DMS153 treated with DMSO at 0.1 percent for 48 hours (cell line): ENCODE data around the gene UVRAG.
"Not testable (repeated sequence)": the region's sequence is repeated elsewhere in the genome, so short reads cannot be mapped to it uniquely, and the experiment has no call there.

Experiments used
- DNase-seq: peaks from one replicate; lab custom pipeline; 2025; ENCODE audit not compliant: unreplicated experiment; lab: John Stamatoyannopoulos, UW

Gene UVRAG

DNA sequence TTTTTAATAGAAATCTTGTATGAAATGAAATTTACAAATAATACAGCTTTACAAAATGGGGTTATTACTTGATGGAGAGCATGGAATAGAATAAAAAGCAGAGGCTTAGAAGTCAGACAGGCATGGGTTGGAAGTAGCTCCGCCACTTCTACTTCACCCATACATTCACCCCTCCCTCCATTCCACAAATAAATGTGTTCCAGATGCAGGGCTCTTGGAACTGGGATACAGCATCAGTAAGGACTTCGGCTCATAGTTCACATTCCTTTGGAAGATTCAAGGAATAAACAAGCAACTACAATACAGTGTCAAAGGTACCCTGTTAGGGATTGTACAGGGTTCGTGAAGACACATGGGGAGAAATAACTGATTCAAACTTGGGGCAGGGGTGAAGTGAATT, 234.5 kb downstream of the UVRAG start:
- no peak for DNase-seq

DNA sequence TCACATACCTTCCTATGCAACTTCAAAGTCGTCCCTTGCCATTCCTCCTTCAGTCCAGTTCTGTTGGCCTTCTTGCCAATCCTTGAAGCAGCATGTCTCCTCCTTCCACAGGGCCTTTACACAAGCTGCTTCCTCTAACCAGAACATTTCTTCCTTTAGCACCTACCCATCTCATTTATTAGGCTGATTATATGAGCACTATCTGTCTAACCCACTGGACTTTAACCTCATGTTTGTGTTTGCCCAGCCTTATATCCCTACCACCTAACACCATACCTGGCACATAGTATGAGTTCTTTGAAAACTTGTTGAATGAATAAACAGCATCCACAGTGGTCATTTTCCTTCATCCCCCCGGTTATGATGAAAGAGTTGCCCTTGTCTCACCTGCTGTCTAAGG, 236.9 kb downstream of the UVRAG start:
- no peak for DNase-seq

GRCh38 chr11:76054330-76054729, 239.3 kb downstream of the UVRAG start:
- DNase-seq: no peak

DNA sequence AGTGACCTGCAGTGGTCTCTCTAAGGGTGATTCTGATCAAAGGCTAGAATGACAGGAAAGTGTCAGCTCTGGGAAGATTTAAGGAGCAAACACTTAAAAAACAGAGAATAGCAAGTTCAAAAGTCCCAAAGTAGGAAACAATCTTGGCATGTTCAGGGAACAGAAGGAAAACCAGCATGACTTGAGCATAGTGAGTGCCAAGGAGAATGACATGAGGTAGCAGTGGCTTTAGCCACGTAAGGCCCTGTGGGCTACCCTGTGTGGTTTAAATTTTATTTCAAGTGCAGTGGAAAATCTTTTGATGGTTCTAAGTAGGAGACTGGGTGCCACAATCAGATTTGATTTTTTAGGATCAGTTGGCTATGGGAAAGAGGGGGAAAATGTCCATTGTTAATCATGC, 241.9 kb downstream of the UVRAG start:
- no peak for DNase-seq

DNA sequence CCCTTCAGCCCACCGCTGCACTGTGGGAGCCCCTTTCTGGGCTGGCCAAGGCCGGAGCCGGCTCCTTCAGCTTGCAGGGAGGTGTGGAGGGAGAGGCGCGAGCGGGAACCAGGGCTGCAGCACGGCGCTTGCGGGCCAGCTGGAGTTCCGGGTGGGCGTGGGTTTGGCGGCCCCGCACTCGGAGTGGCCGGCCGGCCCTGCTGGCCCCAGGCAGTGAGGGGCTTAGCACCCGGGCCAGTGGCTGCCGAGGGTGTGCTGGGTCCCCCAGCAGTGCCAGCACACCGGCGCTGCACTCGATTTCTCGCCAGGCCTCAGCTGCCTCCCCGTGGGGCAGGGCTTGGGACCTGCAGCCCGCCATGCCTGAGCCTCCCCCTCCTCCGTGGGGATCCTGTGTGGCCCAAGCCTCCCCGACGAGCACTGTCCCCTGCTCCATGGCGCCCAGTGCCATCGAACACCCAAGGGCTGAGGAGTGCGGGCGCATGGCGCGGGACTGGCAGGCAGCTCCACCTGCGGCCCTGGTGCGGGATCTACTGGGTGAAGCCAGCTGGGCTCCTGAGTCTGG, 245.5 kb downstream of the UVRAG start:
- not testable (repeated sequence) for DNase-seq

- DNase-seq: no peak
Measured at GRCh38 chr11:76062733-76063132, 247.7 kb downstream of the UVRAG start.

- DNase-seq: no peak
Measured at GRCh38 chr11:76064192-76064591, 249.2 kb downstream of the UVRAG start.

DNA sequence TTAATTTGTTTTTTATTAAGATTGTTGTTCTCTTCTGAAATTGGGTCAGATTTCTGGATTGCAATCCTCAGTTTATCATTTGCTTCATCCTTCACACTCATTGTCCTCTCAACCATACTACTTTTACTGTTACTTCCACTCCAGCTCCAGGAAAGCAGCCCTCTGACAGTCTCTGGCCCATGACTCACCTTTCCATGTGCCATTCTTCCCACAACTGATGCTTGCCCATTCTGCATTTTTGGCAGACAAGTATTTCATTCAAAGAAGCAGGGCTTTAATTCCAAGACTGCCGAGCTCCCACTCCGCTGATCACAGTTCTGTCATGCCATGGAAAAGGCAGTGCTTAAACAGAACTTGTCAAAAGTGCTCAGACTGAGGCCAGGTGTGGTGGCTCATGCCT, 252.1 kb downstream of the UVRAG start:
- DNase-seq: no peak

DNA sequence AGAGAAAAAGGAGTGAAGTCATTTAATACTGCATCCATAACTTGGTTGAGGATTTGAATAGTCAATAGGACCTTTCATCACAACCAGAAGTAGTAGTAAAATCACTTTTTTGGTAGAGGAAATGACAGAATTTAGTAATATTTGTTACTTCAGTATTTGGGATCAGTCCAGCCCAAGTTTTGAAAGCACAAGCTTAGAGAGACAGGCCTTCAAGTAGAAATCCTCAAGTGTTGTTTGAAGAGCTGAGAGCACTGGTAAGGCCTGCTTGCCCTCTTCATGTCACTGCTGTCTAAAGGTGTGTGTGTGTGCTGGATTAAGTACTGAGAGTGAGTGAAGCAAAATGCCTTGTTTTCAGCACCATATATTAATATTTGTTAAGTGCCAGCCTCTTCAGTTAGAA, 254.0 kb downstream of the UVRAG start:
- DNase-seq: no peak

- no peak for DNase-seq
Measured at GRCh38 chr11:76071090-76071489, 256.1 kb downstream of the UVRAG start.

DNA sequence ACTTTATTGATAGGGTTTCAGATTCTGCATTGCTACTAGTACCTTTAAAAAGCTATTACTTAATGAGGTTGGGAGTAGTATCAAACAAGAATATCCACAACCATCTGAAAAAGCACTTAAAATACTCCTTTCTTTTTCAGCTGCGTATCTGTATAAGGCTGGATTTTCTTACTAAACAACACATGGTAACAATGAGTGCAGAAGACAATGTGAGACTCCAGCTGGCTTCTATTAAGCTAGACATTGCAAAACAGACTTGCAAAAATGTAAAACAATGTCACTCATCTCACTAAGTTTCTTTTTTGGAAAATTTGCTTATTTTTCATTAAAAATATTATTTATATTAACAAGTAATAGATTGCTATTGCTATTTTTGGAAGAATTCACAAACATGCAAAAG, 258.7 kb downstream of the UVRAG start:
- DNase-seq: no peak

DNA sequence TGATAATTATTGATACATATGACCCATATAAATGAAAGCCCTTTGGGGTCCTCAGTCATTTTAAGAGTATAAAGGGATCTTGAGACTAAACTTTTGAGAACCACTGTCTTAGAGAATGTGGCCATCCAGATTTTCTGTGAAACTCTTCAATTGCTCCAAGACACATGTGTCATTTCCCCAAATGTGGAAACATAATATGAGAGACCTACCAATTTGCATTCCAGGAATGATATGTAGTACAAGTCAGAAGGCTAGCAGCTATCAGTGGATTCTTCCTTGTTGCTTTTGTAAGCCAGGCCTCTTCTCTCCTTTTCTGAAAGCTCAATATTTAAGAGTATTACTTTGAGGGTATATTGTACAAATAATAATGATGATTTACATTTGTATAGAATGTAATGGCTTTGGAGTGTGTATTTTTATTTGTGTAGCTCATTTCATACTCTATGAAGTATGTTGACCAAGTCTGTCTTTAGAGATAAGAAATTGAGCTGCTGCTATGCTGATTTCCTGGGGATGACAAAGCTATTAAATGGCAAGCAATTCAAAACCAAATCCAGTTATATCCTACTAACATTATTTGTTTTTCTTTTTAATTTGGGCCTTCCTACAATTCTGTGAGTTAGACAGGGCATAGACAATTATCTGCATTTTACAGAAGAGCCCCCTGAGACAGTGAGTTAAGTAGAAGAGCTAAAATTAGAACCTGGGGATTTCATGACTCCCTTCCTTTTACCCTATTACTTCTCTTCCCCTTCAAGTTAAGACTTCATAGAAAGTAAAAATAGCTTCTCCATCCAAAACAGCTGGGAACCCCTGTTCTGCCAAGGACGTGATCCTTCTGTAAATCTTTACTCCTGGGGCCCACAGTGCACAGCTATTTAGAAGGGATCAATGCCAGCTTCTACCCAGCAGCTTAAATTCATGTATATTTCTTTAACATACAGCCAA, 259.4 kb downstream of the UVRAG start:
- peak; percentile 19 for DNase-seq

DNA sequence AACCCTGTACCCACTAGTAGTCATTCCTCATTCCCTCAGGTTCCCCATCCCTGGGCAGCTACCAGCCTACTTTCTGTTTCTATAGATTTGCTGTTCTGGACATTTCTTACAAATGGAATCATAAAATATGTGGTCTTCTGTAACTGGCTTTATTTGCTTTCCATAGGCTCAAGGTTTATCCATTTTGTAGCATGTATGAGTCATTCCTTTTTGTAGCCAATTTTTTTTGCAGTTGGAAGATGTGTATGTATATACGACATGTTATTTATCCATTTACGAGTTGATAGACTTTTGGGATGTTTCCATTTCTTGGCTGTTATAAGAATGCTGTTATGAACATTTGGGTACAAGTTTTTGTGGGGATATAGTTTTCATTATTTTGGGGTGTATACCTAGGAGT, 260.7 kb downstream of the UVRAG start:
- DNase-seq: no peak

DNA sequence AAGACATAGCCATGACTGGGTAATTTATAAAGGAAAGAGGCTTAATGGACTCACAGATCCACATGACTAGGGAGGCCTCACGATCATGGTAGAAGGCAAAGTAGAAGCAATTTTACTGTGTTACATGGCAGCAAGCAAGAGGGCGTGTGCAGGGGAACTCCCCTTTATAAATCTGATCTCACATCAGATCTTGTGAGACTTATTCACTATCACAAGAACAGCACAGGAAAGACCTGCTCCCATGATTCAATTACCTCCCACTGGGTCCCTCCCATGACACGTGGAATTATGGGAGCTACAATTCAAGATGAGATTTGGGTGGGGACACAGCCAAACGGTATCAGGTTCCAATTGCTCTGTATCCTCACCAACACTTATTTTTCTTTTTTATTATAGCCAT, 261.2 kb downstream of the UVRAG start:
- DNase-seq: not testable (repeated sequence)

DNA sequence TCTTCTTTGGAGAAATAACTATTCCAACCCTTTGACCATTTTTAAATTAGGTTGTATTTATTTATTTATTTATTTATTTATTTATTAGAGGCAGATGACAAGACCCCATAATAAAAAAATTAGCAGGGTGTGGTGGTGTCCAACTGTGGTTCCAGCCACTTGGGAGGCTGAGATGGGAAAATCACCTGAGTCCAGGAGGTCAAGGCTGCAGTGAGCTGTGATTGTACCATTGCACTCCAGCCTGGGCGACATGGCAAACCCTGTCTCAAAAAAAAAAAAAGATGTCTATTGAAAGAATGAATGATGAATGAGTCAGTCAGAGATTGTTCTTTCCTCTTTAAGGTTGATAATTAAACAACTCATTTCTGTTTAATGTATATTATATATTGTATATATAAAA, 261.7 kb downstream of the UVRAG start:
- DNase-seq: no peak

GRCh38 chr11:76077575-76078150, 262.7 kb downstream of the UVRAG start:
- DNase-seq: no peak

- DNase-seq: not testable (repeated sequence)
Measured at GRCh38 chr11:76081084-76081483, 266.1 kb downstream of the UVRAG start.

- DNase-seq: no peak
Measured at GRCh38 chr11:76083563-76084451, 268.8 kb downstream of the UVRAG start.

GRCh38 chr11:76085270-76085669, 270.3 kb downstream of the UVRAG start:
- no peak for DNase-seq

GRCh38 chr11:76086743-76087635, 272.0 kb downstream of the UVRAG start:
- DNase-seq: no peak
